ENCODE data around the gene TUBAL3.

DNA sequence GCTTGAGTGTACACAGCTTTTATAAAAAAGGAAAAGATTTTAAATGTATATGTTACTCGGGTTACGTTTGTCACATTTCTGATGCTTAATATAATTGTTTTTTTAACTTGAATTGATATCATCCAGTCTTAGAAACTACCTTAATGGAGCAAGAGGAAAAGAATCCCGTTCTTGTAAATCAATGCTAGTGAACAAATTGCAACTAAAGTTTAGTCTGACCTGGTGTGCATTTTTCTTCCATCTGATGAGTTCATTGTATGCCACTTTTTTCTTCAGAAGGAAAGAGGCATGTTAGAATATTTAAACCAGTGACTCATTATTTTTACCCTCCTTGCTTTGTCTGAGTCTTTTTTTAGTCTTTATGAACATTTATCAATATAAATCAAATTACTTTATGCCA lies 42.4 kb upstream of the TUBAL3 start:
- TF ChIP-seq CTCF (IDR thresholded peaks at IDR 0.05) (no peak), POLR2A (IDR thresholded peaks at IDR 0.05) (no peak)

Measured in ovary (tissue), 3 donors.